COLO668 (cell line): Measurements from ENCODE around the gene VAMP8.
"Not testable (repeated sequence)": the region's sequence is repeated elsewhere in the genome, so short reads cannot be mapped to it uniquely, and the experiment has no call there.

ENCODE experiments used
- DNase-seq: peaks from one replicate; lab custom pipeline; 2025; ENCODE audit not compliant: unreplicated experiment; lab: John Stamatoyannopoulos, UW

Gene VAMP8

GRCh38 chr2:85597241-85597640, 19.9 kb downstream of the VAMP8 start:
- no peak for DNase-seq

DNA sequence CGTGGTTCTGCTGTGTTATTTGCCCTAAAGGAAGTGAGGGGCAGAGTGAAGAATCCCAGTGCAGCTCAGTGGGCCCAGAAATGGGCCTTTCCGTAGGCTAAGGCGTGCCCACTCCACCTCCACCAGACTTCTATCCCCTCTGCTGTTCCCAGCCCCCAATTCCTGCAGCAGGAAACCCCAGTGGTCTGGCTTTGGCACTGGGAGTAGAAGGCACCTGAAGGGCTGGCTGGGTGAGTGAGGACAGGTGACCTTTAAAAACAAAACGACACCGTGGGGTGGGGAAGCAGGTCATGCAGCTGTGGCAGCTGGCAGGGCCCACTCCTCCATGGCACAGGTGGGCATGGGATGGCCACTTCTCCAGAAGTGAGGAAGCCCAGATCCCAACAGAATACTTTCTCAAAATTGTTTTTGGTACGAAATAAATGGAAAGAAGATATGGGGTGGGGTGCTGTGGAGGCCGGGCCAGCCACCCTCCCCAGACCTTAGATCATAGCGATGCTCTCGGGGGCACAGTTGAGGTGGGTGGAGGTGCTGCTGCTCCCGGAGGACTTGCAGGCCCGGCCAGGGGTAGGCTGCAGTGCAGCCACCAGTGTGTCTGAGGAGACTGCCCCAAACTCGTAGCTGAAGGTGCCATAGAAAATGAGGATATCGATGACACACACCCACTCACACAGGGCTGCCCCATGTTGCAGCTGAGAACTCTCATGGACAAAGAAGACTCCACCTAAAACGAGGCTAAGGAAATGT, 21.4 kb downstream of the VAMP8 start:
- no peak for DNase-seq

GRCh38 chr2:85599468-85600234, 22.3 kb downstream of the VAMP8 start:
- no peak for DNase-seq

GRCh38 chr2:85600235-85600575, 22.8 kb downstream of the VAMP8 start:
- no peak for DNase-seq

GRCh38 chr2:85600951-85601770, 23.8 kb downstream of the VAMP8 start:
- DNase-seq = no peak

DNA sequence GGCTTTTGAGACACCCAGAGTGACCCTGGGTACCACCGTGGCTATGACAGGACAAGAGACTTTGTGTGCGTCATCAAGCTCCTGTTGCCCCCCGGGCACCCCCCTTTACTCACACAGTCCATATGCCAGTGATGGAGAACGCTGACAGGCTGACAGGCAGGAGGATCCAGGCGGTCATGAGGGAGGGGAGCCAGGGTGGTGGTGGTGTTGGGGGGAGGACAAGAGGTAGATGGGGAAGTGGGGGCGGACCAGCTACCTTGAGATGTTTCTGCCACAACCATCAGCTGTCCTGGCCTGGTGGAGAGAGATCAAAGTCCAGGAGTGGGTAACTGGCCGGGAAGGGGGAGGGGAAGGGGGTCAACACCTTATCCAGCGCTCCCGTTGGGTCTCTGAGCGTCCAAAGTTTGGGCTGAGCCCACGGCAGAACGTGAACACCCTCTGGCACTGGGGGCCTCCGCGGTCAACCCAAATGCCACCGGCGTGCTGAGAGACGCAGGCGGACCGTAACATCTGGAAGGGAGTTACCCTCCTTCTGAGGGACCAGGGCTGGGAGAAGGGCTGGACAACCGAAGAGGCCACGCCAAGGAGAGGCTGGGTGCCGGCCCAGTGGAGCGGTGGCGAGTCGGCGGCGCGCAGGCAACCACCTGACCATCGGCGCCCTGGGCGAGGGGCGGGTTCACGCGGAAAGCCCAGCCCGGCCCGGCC, 24.5 kb downstream of the VAMP8 start:
- DNase-seq = peak; percentile 67

DNA sequence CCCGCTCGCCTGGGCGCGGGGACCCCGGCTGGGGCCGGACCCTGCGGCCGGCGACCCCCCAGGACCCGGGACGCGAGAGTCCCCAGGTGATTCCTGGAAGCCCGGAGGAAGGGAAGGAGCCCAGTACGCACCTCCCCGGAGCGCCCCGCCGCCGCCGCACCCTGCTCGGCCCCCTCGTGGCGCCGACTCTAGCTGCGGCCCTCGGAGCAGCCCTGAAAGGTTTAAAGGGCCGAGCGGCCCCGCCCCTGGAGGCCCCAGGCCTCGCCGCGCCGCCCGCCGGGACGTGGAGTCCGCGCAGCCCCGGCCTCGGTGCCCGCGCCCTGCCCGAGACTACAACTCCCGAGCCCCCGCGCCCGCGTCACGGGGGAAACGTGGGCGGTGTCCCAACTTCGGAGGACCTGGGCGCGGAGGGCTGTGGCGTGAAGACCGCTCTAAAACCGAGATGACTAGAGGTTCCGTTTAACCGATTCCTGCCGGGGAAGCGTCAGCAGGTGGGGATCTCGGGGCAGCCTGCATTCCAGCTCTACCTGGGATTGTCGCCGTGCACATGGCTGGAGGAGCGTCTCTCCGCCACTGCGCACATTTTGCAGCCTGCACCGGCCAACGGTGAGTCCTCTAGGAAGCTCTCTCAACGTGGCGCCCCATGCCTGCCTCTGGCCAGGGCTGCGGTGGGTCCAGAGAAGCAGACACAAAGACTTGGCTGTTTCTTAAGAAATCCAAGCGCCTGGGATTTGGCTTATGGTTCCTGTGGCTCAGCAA, 25.3 kb downstream of the VAMP8 start, which contains the start of gene TMEM150A:
Gene TMEM150A (minus strand): TSS at position 223 of the 759 bp plus-strand sequence. CDS start 750 bp downstream, outside the sequence.
- peak; percentile 98 for DNase-seq

- DNase-seq = not testable (repeated sequence)
Observed at GRCh38 chr2:85604133-85604444, 26.7 kb downstream of the VAMP8 start.

GRCh38 chr2:85604568-85605339, 27.4 kb downstream of the VAMP8 start:
- DNase-seq = peak; percentile 22

GRCh38 chr2:85605406-85606115, 28.2 kb downstream of the VAMP8 start:
- DNase-seq = no peak

GRCh38 chr2:85606116-85606455, 28.7 kb downstream of the VAMP8 start:
- DNase-seq = no peak

GRCh38 chr2:85607268-85608215, 30.2 kb downstream of the VAMP8 start:
- DNase-seq = no peak

GRCh38 chr2:85611217-85611704, 33.9 kb downstream of the VAMP8 start:
- no peak for DNase-seq

GRCh38 chr2:85611705-85612587, 34.6 kb downstream of the VAMP8 start, which contains the start of gene C2orf68:
C2orf68 (minus strand) TSS chr2:85612066; CDS start chr2:85611984, 82 bp downstream.
- peak; percentile 93 for DNase-seq

GRCh38 chr2:85613717-85614515, 36.5 kb downstream of the VAMP8 start:
- DNase-seq = no peak

DNA sequence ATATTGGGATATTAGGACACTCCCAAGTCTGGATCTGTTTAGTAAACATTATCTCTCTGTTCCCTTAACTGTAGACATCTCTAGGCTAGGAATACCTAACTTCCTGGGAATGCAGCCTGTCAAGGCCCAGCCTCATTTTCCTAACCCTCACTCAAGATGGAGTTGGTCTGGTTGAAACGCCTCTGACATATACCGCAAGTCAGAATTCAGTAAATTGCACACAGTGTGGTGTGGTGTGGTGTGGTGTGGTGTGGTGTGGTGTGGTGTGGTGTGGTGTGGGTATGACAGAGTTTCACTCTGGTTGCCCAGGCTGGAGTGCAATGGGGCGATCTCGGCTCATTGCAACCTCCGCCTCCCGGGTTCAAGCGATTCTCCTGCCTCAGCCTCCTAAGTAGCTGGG, 37.4 kb downstream of the VAMP8 start:
- DNase-seq = not testable (repeated sequence)
